H9 (cell line): ENCODE data around the gene THAP4. TPM values are rescaled to one million over a fixed set of nuclear protein-coding genes. Genes with fewer than 3 reads are reported as not detected.

Experiments used
- DNase-seq: peaks from one replicate; pipeline ENCODE4 v3.0.0-alpha.2; 2017
- H2AFZ ChIP-seq: one replicate; pipeline ENCODE4 v1.6.1; 2013; ENCODE audit warnings: mild to moderate bottlenecking, low read length, control low read depth, moderate library complexity
- H2AK5ac ChIP-seq: 2 replicates; pipeline ENCODE4 v1.6.1; 2013; ENCODE audit warnings: low read length, control low read depth, mixed read lengths; ENCODE audit not compliant: insufficient read length
- H2BK120ac ChIP-seq: one replicate; pipeline ENCODE4 v1.6.1; 2013; ENCODE audit warnings: low read depth, mild to moderate bottlenecking, low read length, control low read depth, inconsistent platforms; ENCODE audit not compliant: poor library complexity, severe bottlenecking
- H2BK12ac ChIP-seq: 2 replicates; pipeline ENCODE4 v1.6.1; 2013; ENCODE audit warnings: low read length, control low read depth, mixed read lengths, low read depth; ENCODE audit not compliant: insufficient read length
- H2BK15ac ChIP-seq: 2 replicates; pipeline ENCODE4 v1.6.1; 2013; ENCODE audit warnings: low read depth, low read length, control low read depth
- H2BK20ac ChIP-seq: one replicate; pipeline ENCODE4 v1.6.1; 2013; ENCODE audit warnings: low read depth, mild to moderate bottlenecking, low read length, control low read depth, inconsistent platforms; ENCODE audit not compliant: poor library complexity, severe bottlenecking
- H2BK5ac ChIP-seq: 2 replicates; pipeline ENCODE4 v1.6.1; 2013; ENCODE audit warnings: low read length, control low read depth, mixed read lengths; ENCODE audit not compliant: insufficient read length
- H3K14ac ChIP-seq: 2 replicates; pipeline ENCODE4 v1.6.1; 2013; ENCODE audit warnings: low read length, control low read depth; ENCODE audit not compliant: insufficient read depth
- H3K18ac ChIP-seq: 2 replicates; pipeline ENCODE4 v1.6.1; 2013; ENCODE audit warnings: low read depth, mild to moderate bottlenecking, mixed read lengths, low read length, control low read depth; ENCODE audit not compliant: insufficient read length
- H3K23ac ChIP-seq: 2 replicates; pipeline ENCODE4 v1.6.1; 2013; ENCODE audit warnings: low read length, control low read depth, mixed read lengths, low read depth; ENCODE audit not compliant: insufficient read length
- H3K23me2 ChIP-seq: 2 replicates; pipeline ENCODE4 v1.6.1; 2013; ENCODE audit warnings: low read depth, mild to moderate bottlenecking, mixed read lengths, low read length, control low read depth; ENCODE audit not compliant: insufficient read length, poor library complexity, severe bottlenecking
- H3K27ac ChIP-seq: 2 replicates; pipeline ENCODE4 v1.5.1; 2013; ENCODE audit warnings: low read length, control low read depth, mixed read lengths, low read depth; ENCODE audit not compliant: insufficient read length
- H3K27me3 ChIP-seq: 2 replicates; pipeline ENCODE4 v1.6.1; 2013; ENCODE audit warnings: low read length, control low read depth, inconsistent platforms; ENCODE audit not compliant: insufficient read depth
- H3K4ac ChIP-seq: 2 replicates; pipeline ENCODE4 v1.6.1; 2013; ENCODE audit warnings: low read depth, mild to moderate bottlenecking, control low read depth, inconsistent platforms, low read length, moderate library complexity
- H3K4me1 ChIP-seq: 2 replicates; pipeline ENCODE4 v1.6.1; 2013; ENCODE audit warnings: low read length, control low read depth, inconsistent platforms; ENCODE audit not compliant: insufficient read depth
- H3K4me2 ChIP-seq: 2 replicates; pipeline ENCODE4 v1.6.1; 2013; ENCODE audit warnings: low read length, control low read depth, mixed read lengths; ENCODE audit not compliant: insufficient read length, insufficient read depth
- H3K56ac ChIP-seq: 2 replicates; pipeline ENCODE4 v1.6.1; 2013; ENCODE audit warnings: low read depth, mild to moderate bottlenecking, mixed read lengths, low read length, control low read depth; ENCODE audit not compliant: insufficient read length
- H3K79me1 ChIP-seq: 2 replicates; pipeline ENCODE4 v1.6.1; 2013; ENCODE audit warnings: low read depth, mild to moderate bottlenecking, moderate library complexity, low read length, control low read depth, inconsistent platforms; ENCODE audit not compliant: insufficient read depth, poor library complexity, severe bottlenecking
- H3K79me2 ChIP-seq: 2 replicates; pipeline ENCODE4 v1.6.1; 2013; ENCODE audit warnings: low read length, control low read depth, inconsistent platforms; ENCODE audit not compliant: insufficient read depth
- H3K9ac ChIP-seq: 2 replicates; pipeline ENCODE4 v1.6.1; 2013; ENCODE audit warnings: low read length, control low read depth, mixed read lengths; ENCODE audit not compliant: insufficient read length; ENCODE audit errors: extremely low read depth
- H3K9me3 ChIP-seq: one replicate; pipeline ENCODE4 v1.6.1; 2013; ENCODE audit warnings: low read depth, low read length, inconsistent platforms; ENCODE audit not compliant: control insufficient read depth
- H3T11ph ChIP-seq: one replicate; pipeline ENCODE4 v1.6.1; 2013; ENCODE audit warnings: mild to moderate bottlenecking, low read length, control low read depth, inconsistent platforms
- H4K20me1 ChIP-seq: one replicate; pipeline ENCODE4 v1.6.1; 2013; ENCODE audit not compliant: control insufficient read depth, insufficient read length, insufficient read depth
- H4K5ac ChIP-seq: 2 replicates; pipeline ENCODE4 v1.6.1; 2013; ENCODE audit warnings: low read depth, mild to moderate bottlenecking, mixed read lengths, low read length, control low read depth; ENCODE audit not compliant: insufficient read length
- H4K8ac ChIP-seq: replicated peaks from 2 replicates; pipeline ENCODE4 v1.6.1; 2013; ENCODE audit warnings: low read length, control low read depth, mixed read lengths, low read depth; ENCODE audit not compliant: insufficient read length
- H4K91ac ChIP-seq: 2 replicates; pipeline ENCODE4 v1.6.1; 2013; ENCODE audit warnings: low read depth, mild to moderate bottlenecking, moderate library complexity, mixed read lengths, low read length, control low read depth; ENCODE audit not compliant: insufficient read length
- H3K27ac Mint-ChIP-seq, 3 experiments: 2 replicates in 2 of 3; 3 replicates in 1 of 3; pipeline ENCODE4 v1.8.0; 2020 to 2021; ENCODE audit warnings: mixed read lengths in 3 of 3, mild to moderate bottlenecking in 1 of 3, moderate library complexity in 1 of 3
- H3K27me3 Mint-ChIP-seq: 2 replicates; pipeline ENCODE4 v1.8.0; 2021; ENCODE audit warnings: low read depth, mild to moderate bottlenecking, moderate library complexity, mixed read lengths
- H3K36me3 Mint-ChIP-seq, 3 experiments: 2 replicates in 2 of 3; 3 replicates in 1 of 3; pipeline ENCODE4 v1.8.0; 2020 to 2021; ENCODE audit warnings: low read depth in 3 of 3, mixed read lengths in 3 of 3; ENCODE audit not compliant: insufficient read depth in 1 of 3
- H3K4me1 Mint-ChIP-seq, 2 experiments: 2 replicates each; pipeline ENCODE4 v1.8.0; 2020; ENCODE audit warnings: mixed read lengths in 2 of 2
- H3K4me3 Mint-ChIP-seq, 2 experiments: 2 replicates in 1 of 2; 3 replicates in 1 of 2; pipeline ENCODE4 v1.8.0; 2020 to 2021; ENCODE audit warnings: mild to moderate bottlenecking in 2 of 2, mixed read lengths in 2 of 2, moderate library complexity in 1 of 2
- H3K9me3 Mint-ChIP-seq, 2 experiments: 2 replicates in 1 of 2; 3 replicates in 1 of 2; pipeline ENCODE4 v1.8.0; 2020; ENCODE audit warnings: mild to moderate bottlenecking in 2 of 2, mixed read lengths in 2 of 2, moderate library complexity in 1 of 2
- WGBS: extraction: QIAGEN DNeasy Blood & Tissue Kit; methylation state at CpG from one replicate; pipeline ENCODE4 v1.1.7; 2013; ENCODE audit warnings: missing lambda C conversion rate, low lambda C conversion rate, mixed read lengths; ENCODE audit not compliant: insufficient read length; ENCODE audit errors: extremely low coverage; 5-methylcytosine and 5-hydroxymethylcytosine counted together
- total RNA-seq: library from RNA; stranded (reverse); gene quantifications from 2 replicates; pipeline ENCODE4 v1.2.1, GENCODE V29; 2021
- TF ChIP-seq, protein P1 (sequence below): fragments of 200-600 bp; sonication (generic); conservative IDR thresholded peaks from 3 replicates; pipeline ENCODE4 v1.8.0; 2021; ENCODE audit warnings: antibody characterized with exemption, mild to moderate bottlenecking

Gene THAP4
- total RNA-seq, 1 experiment from 2014 or later, result 70.6 TPM

DNA sequence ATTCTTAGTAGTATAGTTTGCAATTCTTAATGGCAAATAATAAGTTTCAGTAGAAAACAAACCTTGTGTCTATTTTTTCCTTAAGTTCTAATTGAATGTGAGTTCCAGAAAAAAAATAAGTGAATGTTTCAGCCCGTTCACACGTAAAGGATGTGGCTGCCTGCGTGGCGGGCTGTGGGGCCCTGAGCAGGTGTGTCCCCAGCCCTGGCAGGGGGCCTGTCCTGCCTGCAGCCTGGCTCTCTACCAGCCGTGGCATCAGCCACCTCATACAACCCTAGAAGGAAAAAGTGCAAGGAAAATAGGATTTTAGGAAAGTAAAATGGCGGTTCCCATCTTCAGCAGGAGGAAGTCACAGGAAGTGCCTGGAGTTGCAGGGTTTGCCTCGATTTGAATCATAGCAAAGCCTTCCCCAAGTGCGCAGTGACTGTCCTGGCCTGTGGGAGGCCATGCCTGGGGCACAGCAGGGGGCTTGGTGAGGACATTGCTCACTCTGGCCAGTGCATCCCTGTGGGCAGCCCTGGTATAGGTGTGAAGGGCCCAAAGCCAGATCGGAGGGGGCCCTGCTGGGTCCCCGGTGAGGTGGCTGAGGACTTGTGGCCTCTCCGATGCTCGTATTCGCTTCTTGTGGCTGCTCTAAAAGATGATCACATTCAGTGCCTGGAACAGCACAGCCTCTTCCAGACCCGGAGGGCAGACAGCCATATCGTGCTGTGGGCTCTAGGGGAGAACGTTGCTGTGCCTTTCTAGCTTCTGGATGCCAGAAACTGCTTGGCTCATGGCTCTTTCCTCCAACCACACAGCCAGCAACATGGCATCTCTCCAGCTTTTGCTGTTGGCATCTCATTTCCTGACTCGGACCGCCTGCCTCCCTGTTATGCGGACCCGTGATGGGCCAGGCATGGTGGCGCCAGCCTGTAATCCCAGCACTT is 37.1 kb upstream of the THAP4 start:
- Histone ChIP-seq H3K79me2 (no peaks in the 10 kb centered on the region), H3K27ac (no peak overlapping the region), H3K56ac (no peak overlapping the region), H2BK20ac (no peak overlapping the region), H2BK120ac (no peak overlapping the region), H3K23ac (no peak overlapping the region), H3K18ac (no peak overlapping the region), H3K23me2 (no peaks in the 10 kb centered on the region), H2AFZ (no peak overlapping the region), H2BK5ac (no peak overlapping the region), H2AK5ac (no peak overlapping the region), H3K9ac (no peak overlapping the region), H2BK15ac (no peak overlapping the region), H3T11ph (no peak overlapping the region), H3K9me3 (no peaks in the 10 kb centered on the region), H3K4me2 (no peak overlapping the region), H4K5ac (no peak overlapping the region), H3K4ac (no peak overlapping the region), H3K4me1 (no peaks in the 10 kb centered on the region), H3K14ac (no peak overlapping the region), H4K91ac (no peak overlapping the region), H2BK12ac (no peak overlapping the region), H3K79me1 (no peaks in the 10 kb centered on the region), H3K27me3 (no peaks in the 10 kb centered on the region), H4K8ac (no peak overlapping the region), H4K20me1 (no peaks in the 10 kb centered on the region)
- TF ChIP-seq, protein P1, sequence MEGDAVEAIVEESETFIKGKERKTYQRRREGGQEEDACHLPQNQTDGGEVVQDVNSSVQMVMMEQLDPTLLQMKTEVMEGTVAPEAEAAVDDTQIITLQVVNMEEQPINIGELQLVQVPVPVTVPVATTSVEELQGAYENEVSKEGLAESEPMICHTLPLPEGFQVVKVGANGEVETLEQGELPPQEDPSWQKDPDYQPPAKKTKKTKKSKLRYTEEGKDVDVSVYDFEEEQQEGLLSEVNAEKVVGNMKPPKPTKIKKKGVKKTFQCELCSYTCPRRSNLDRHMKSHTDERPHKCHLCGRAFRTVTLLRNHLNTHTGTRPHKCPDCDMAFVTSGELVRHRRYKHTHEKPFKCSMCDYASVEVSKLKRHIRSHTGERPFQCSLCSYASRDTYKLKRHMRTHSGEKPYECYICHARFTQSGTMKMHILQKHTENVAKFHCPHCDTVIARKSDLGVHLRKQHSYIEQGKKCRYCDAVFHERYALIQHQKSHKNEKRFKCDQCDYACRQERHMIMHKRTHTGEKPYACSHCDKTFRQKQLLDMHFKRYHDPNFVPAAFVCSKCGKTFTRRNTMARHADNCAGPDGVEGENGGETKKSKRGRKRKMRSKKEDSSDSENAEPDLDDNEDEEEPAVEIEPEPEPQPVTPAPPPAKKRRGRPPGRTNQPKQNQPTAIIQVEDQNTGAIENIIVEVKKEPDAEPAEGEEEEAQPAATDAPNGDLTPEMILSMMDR, result peak; percentile 41; the same call in 2 of the 3 replicates
- Mint-ChIP-seq H3K27me3 (no peaks in the 10 kb centered on the region), H3K4me3 (peak overlapping the region in 1 of 2 experiments; percentile 17; a peak in 1 of 5 replicates), H3K9me3 (no peaks in the 10 kb centered on the region), H3K27ac (peak overlapping the region in 2 of 3 experiments; percentile 86 to 89; a peak in 4 of 7 replicates), H3K4me1 (peaks cover 0 to 2% of the 10 kb centered on the region in 2 experiments; a peak in 2 of 4 replicates), H3K36me3 (peaks cover 5 to 81% (median 61%) of the 10 kb centered on the region in 3 experiments; a peak in 6 of 7 replicates)
- DNase-seq, result peak; percentile 62
- no CpG with 5 or more reads among the region's 21 CpGs for WGBS
